A673 (cell line): ENCODE results near the gene MORN1. TPM values are rescaled to one million over a fixed set of nuclear protein-coding genes. Genes with fewer than 3 reads are reported as not detected.
A peak's percentile ranks its signal among the peaks of the same experiment; 100 is the strongest.

Source experiments
- BruUV-seq: library from RNA; stranded (reverse); fragments of 400-500 nt; replicated peaks from 2 replicates; lab custom pipeline; 2021; lab: Mats Ljungman, UMichigan
- CTCF ChIA-PET: fragments of 300-600 bp; sonication (Branson Sonifier 250); formaldehyde crosslinking; loops from one replicate; lab custom pipeline; 2022; ENCODE audit warnings: antibody characterized with exemption; lab: Charles Lee
- POLR2A ChIA-PET: fragments of 300-600 bp; sonication (Branson Sonifier 250); formaldehyde crosslinking; loops from one replicate; lab custom pipeline; 2022; ENCODE audit warnings: antibody characterized with exemption; ENCODE audit not compliant: low non-redundant PET; lab: Charles Lee
- DNase-seq: peaks from one replicate; pipeline ENCODE4 v3.0.0-alpha.2; 2015; ENCODE audit warnings: low spot score
- H3K27ac ChIP-seq: fragments of 200-600 bp; sonication (generic); 2 replicates; pipeline ENCODE4 v1.5.1; 2016; ENCODE audit warnings: mixed run types, low read depth, mild to moderate bottlenecking, mixed read lengths, antibody characterized with exemption, low read length; ENCODE audit not compliant: poor library complexity, severe bottlenecking
- H3K27me3 ChIP-seq: fragments of 200-600 bp; sonication (generic); replicated peaks from 2 replicates; pipeline ENCODE4 v1.6.1; 2017; ENCODE audit warnings: mixed run types, low read depth, mild to moderate bottlenecking, mixed read lengths, antibody characterized with exemption, low read length; ENCODE audit not compliant: insufficient read depth, poor library complexity
- H3K36me3 ChIP-seq: fragments of 200-600 bp; sonication (generic); 2 replicates; pipeline ENCODE4 v1.6.1; 2016; ENCODE audit warnings: mixed run types, mild to moderate bottlenecking, mixed read lengths, antibody characterized with exemption, low read length; ENCODE audit not compliant: insufficient read depth, poor library complexity, severe bottlenecking
- H3K4me1 ChIP-seq: fragments of 200-600 bp; sonication (generic); 2 replicates; pipeline ENCODE4 v1.6.1; 2017; ENCODE audit warnings: mixed run types, mild to moderate bottlenecking, mixed read lengths, antibody characterized with exemption, low read length; ENCODE audit not compliant: insufficient read depth, poor library complexity, severe bottlenecking
- H3K4me3 ChIP-seq: fragments of 200-600 bp; sonication (generic); 2 replicates; pipeline ENCODE4 v1.5.1; 2016; ENCODE audit warnings: low read depth, mixed run types, mild to moderate bottlenecking, mixed read lengths, low read length; ENCODE audit not compliant: poor library complexity, severe bottlenecking
- H3K9me3 ChIP-seq: fragments of 200-600 bp; sonication (generic); 2 replicates; pipeline ENCODE4 v1.6.1; 2016; ENCODE audit warnings: mixed run types, low read depth, mild to moderate bottlenecking, mixed read lengths, antibody characterized with exemption, low read length; ENCODE audit not compliant: poor library complexity, severe bottlenecking
- CTCF ChIP-seq: fragments of 300-800, 200-600 bp; sonication (generic); conservative IDR thresholded peaks from 2 replicates; pipeline ENCODE4 v1.5.1; 2017; ENCODE audit warnings: low read depth, mild to moderate bottlenecking, antibody characterized with exemption, low read length, moderate library complexity, mixed read lengths
- EZH2 ChIP-seq: fragments of 200-600 bp; sonication (generic); IDR thresholded peaks from 2 replicates; pipeline ENCODE4 v1.6.1; 2017; ENCODE audit warnings: borderline replicate concordance, low read depth, mild to moderate bottlenecking, mixed read lengths, antibody characterized with exemption, low read length; ENCODE audit not compliant: poor library complexity, severe bottlenecking
- intact Hi-C: fragments of 100-400 bp; cut with micrococcal nuclease; formaldehyde crosslinking; loops from one replicate; pipeline ENCODE4 v1.10.0; 2022; ENCODE audit not compliant: unreplicated experiment
- total RNA-seq: library from RNA; stranded (reverse); gene quantifications from 2 replicates; pipeline ENCODE4 v1.2.3, GENCODE V29; 2021

Gene MORN1
- total RNA-seq, 1 experiment from 2014 or later: 24.7 TPM

- Histone ChIP-seq H3K4me1 (peaks cover 8% of the 10 kb centered on the region), H3K27ac (no peak overlapping the region), H3K36me3 (peaks cover 8% of the 10 kb centered on the region), H3K27me3 (no peaks in the 10 kb centered on the region), H3K9me3 (no peaks in the 10 kb centered on the region), H3K4me3 (no peak overlapping the region)
- BruUV-seq: no TSS peak
- ChIA-PET POLR2A (no interaction called here), CTCF (no interaction called here)
- intact Hi-C loops: no loop called here
- no peak for DNase-seq
- TF ChIP-seq EZH2: no peak
- TF ChIP-seq CTCF: no peak
These were observed 5.6 kb downstream of the MORN1 start for GRCh38 chr1:2385606-2386280.

GRCh38 chr1:2384941-2385481 lies 6.3 kb downstream of the MORN1 start:
- Histone ChIP-seq H3K4me1 (peaks cover 3% of the 10 kb centered on the region), H3K9me3 (no peaks in the 10 kb centered on the region), H3K27ac (no peak overlapping the region), H3K27me3 (no peaks in the 10 kb centered on the region), H3K36me3 (peaks cover 8% of the 10 kb centered on the region), H3K4me3 (no peak overlapping the region)
- TF ChIP-seq EZH2: no peak
- no peak for TF ChIP-seq CTCF
- ChIA-PET CTCF (no interaction called here), POLR2A (no interaction called here)
- intact Hi-C loops: no loop called here
- DNase-seq: peak; percentile 44
- no TSS peak for BruUV-seq

GRCh38 chr1:2384130-2384860 lies 7.1 kb downstream of the MORN1 start:
- intact Hi-C loops: no loop called here
- Histone ChIP-seq H3K27me3 (no peaks in the 10 kb centered on the region), H3K9me3 (no peaks in the 10 kb centered on the region), H3K27ac (no peak overlapping the region), H3K4me3 (no peak overlapping the region), H3K36me3 (peaks cover 8% of the 10 kb centered on the region), H3K4me1 (peaks cover 3% of the 10 kb centered on the region)
- CTCF ChIA-PET: interaction anchor here (0.7 kb wide), 1 partner anchor 190 kb away, joined by 3 read pairs; the partner anchor contains the start of gene FAAP20
- no TSS peak for BruUV-seq
- POLR2A ChIA-PET: no interaction called here
- TF ChIP-seq CTCF (no peak), EZH2 (no peak)
- DNase-seq: no peak
